ENCODE results near the gene AGR3. TPM values are rescaled to one million over a fixed set of nuclear protein-coding genes. Genes with fewer than 3 reads are reported as not detected.

Gene AGR3
- total RNA-seq, 1 donor from 2014 or later = not detected

DNA sequence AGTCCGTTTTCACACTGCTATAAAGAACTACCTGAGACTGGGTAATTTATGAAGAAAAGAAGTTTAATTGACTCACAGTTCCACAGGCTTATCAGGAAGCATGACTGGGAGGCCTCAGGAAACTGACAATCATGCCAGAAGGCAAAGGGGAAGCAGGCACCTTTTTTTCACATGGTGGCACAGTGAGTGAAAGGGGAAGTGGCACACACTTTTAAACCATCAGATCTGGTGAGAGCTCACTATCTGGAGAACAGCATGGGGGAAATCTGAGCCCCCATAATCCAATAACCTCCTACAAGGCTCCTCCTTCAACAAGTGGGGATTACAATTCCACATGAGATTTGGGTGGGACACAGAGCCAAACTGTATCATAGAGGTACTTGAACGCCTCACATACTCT lies 30.0 kb downstream of the AGR3 start:
- TF ChIP-seq, protein P1, sequence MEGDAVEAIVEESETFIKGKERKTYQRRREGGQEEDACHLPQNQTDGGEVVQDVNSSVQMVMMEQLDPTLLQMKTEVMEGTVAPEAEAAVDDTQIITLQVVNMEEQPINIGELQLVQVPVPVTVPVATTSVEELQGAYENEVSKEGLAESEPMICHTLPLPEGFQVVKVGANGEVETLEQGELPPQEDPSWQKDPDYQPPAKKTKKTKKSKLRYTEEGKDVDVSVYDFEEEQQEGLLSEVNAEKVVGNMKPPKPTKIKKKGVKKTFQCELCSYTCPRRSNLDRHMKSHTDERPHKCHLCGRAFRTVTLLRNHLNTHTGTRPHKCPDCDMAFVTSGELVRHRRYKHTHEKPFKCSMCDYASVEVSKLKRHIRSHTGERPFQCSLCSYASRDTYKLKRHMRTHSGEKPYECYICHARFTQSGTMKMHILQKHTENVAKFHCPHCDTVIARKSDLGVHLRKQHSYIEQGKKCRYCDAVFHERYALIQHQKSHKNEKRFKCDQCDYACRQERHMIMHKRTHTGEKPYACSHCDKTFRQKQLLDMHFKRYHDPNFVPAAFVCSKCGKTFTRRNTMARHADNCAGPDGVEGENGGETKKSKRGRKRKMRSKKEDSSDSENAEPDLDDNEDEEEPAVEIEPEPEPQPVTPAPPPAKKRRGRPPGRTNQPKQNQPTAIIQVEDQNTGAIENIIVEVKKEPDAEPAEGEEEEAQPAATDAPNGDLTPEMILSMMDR (IDR thresholded peaks at IDR 0.05; ENCODE audit: insufficient read depth, low read depth, low read length) = no peak
- TF ChIP-seq EZH2 (IDR thresholded peaks at IDR 0.05; ENCODE audit: insufficient read depth, low read length) = no peak
- Histone ChIP-seq H3K4me2 (ENCODE audit: low read length) (no peak overlapping the region), H2AFZ (ENCODE audit: low read depth, low read length) (no peak overlapping the region), H3K79me2 (ENCODE audit: insufficient read depth, low read length) (no peaks in the 10 kb centered on the region), H3K27ac (ENCODE audit: low read depth, low read length) (no peak overlapping the region), H3K9ac (ENCODE audit: low read length) (no peak overlapping the region), H3K4me1 (ENCODE audit: insufficient read depth, low read length) (peaks cover 4% of the 10 kb centered on the region), H3K36me3 (ENCODE audit: insufficient read depth, low read length) (no peaks in the 10 kb centered on the region), H3K4me3 (ENCODE audit: insufficient read depth, low read depth, low read length) (no peak overlapping the region), H3K27me3 (ENCODE audit: insufficient read depth, low read length) (no peaks in the 10 kb centered on the region), H4K20me1 (ENCODE audit: insufficient read depth, low read length) (no peaks in the 10 kb centered on the region), H3K9me3 (ENCODE audit: insufficient read depth, low read depth, low read length) (no peaks in the 10 kb centered on the region)
- Mint-ChIP-seq H3K36me3 (ENCODE audit: low read depth, unreplicated experiment) (no peaks in the 10 kb centered on the region), H3K9me3 (ENCODE audit: unreplicated experiment) (no peaks in the 10 kb centered on the region), H3K27ac (ENCODE audit: unreplicated experiment) (no peak overlapping the region), H3K4me3 (ENCODE audit: unreplicated experiment) (no peak overlapping the region), H3K27me3 (ENCODE audit: low read depth, unreplicated experiment) (peaks cover 2% of the 10 kb centered on the region), H3K4me1 (ENCODE audit: low read depth, unreplicated experiment) (peaks cover 19% of the 10 kb centered on the region)
- FAIRE-seq = no peak
- no peak for DNase-seq (ENCODE audit: low read depth)

GRCh38 chr7:16850614-16851466 lies 30.9 kb downstream of the AGR3 start:
- FAIRE-seq = no peak
- no peak for TF ChIP-seq EZH2 (IDR thresholded peaks at IDR 0.05; ENCODE audit: insufficient read depth, low read length)
- TF ChIP-seq, protein P1 (IDR thresholded peaks at IDR 0.05; ENCODE audit: insufficient read depth, low read depth, low read length) = no peak

More at GRCh38 chr7:16850614-16851466, 30.9 kb downstream of the AGR3 start:
- H3K27me3 ChIP-seq (ENCODE audit: insufficient read depth, low read length) = no peaks in the 10 kb centered on the region
- H3K36me3 ChIP-seq (ENCODE audit: insufficient read depth, low read length) = no peaks in the 10 kb centered on the region
- H3K4me1 ChIP-seq (ENCODE audit: insufficient read depth, low read length) = peaks cover 4% of the 10 kb centered on the region
- peaks cover 22% of the 10 kb centered on the region for H3K4me1 Mint-ChIP-seq (ENCODE audit: low read depth, unreplicated experiment)
- no peak overlapping the region for H3K4me2 ChIP-seq (ENCODE audit: low read length)
- H3K9me3 ChIP-seq (ENCODE audit: insufficient read depth, low read depth, low read length) = no peaks in the 10 kb centered on the region
- no peaks in the 10 kb centered on the region for H3K9me3 Mint-ChIP-seq (ENCODE audit: unreplicated experiment)
- no peak overlapping the region for H3K27ac ChIP-seq (ENCODE audit: low read depth, low read length)
- H4K20me1 ChIP-seq (ENCODE audit: insufficient read depth, low read length) = no peaks in the 10 kb centered on the region
- no peak overlapping the region for H3K4me3 ChIP-seq (ENCODE audit: insufficient read depth, low read depth, low read length)
- no peak overlapping the region for H3K4me3 Mint-ChIP-seq (ENCODE audit: unreplicated experiment)
- no peak overlapping the region for H3K9ac ChIP-seq (ENCODE audit: low read length)
- H3K36me3 Mint-ChIP-seq (ENCODE audit: low read depth, unreplicated experiment) = no peaks in the 10 kb centered on the region
- no peaks in the 10 kb centered on the region for H3K79me2 ChIP-seq (ENCODE audit: insufficient read depth, low read length)
- peaks cover 2% of the 10 kb centered on the region for H3K27me3 Mint-ChIP-seq (ENCODE audit: low read depth, unreplicated experiment)
- DNase-seq (ENCODE audit: low read depth) = no peak
- no peak overlapping the region for H3K27ac Mint-ChIP-seq (ENCODE audit: unreplicated experiment)
- H2AFZ ChIP-seq (ENCODE audit: low read depth, low read length) = peak overlapping the region; percentile 47

Measured in astrocyte (in vitro differentiated cells and primary cell).